Neural cell (in vitro differentiated cells): ENCODE results near the gene COL20A1. TPM values are rescaled to one million over a fixed set of nuclear protein-coding genes. Genes with fewer than 3 reads are reported as not detected.

ENCODE experiments used
- H2AFZ ChIP-seq: fragments of 200-600, 300-800 bp; sonication (generic), shearing (Covaris generic); 2 replicates; pipeline ENCODE4 v1.6.0; 2014; ENCODE audit warnings: low read depth, mild to moderate bottlenecking, antibody characterized with exemption, low read length, moderate library complexity
- H3F3A ChIP-seq: fragments of 200-600 bp; shearing (Covaris generic); 2 replicates; pipeline ENCODE4 v1.6.1; 2016; ENCODE audit warnings: mild to moderate bottlenecking, moderate library complexity, mixed read lengths, antibody characterized with exemption, low read length; ENCODE audit not compliant: insufficient read depth, poor library complexity, severe bottlenecking
- H3K27ac ChIP-seq: fragments of 200-600, 300-800 bp; sonication (generic), shearing (Covaris generic); 2 replicates; pipeline ENCODE4 v1.5.1; 2014; ENCODE audit warnings: mild to moderate bottlenecking, low read length, moderate library complexity
- H3K27me3 ChIP-seq: fragments of 300-800, 200-600 bp; sonication (generic), shearing (Covaris generic); 2 replicates; pipeline ENCODE4 v1.6.0; 2014; ENCODE audit warnings: mild to moderate bottlenecking, low read depth, low read length, moderate library complexity; ENCODE audit not compliant: insufficient read depth
- H3K36me3 ChIP-seq: fragments of 300-800, 200-600 bp; sonication (generic), shearing (Covaris generic); 2 replicates; pipeline ENCODE4 v1.5.1; 2014; ENCODE audit warnings: mild to moderate bottlenecking, antibody characterized with exemption, low read length, moderate library complexity; ENCODE audit not compliant: insufficient read depth
- H3K4me2 ChIP-seq: fragments of 300-800, 200-600 bp; sonication (generic), shearing (Covaris generic); 2 replicates; pipeline ENCODE4 v1.6.0; 2014; ENCODE audit warnings: mild to moderate bottlenecking, low read length
- H3K4me3 ChIP-seq: fragments of 300-800, 200-600 bp; sonication (generic), shearing (Covaris generic); 2 replicates; pipeline ENCODE4 v1.5.1; 2014; ENCODE audit warnings: mild to moderate bottlenecking, low read length, moderate library complexity
- H3K79me2 ChIP-seq: fragments of 200-600 bp; shearing (Covaris generic); replicated peaks from 2 replicates; pipeline ENCODE4 v1.6.0; 2014; ENCODE audit warnings: mild to moderate bottlenecking, low read length, moderate library complexity; ENCODE audit not compliant: insufficient read depth
- H3K9ac ChIP-seq: fragments of 300-800, 200-600 bp; sonication (generic), shearing (Covaris generic); 2 replicates; pipeline ENCODE4 v1.6.1; 2016; ENCODE audit warnings: mild to moderate bottlenecking, low read length, mixed read lengths
- H3K9me2 ChIP-seq: fragments of 200-600 bp; shearing (Covaris generic); 2 replicates; pipeline ENCODE4 v1.6.1; 2016; ENCODE audit warnings: mild to moderate bottlenecking, low read length, mixed read lengths; ENCODE audit not compliant: insufficient read depth
- H3K9me3 ChIP-seq: fragments of 200-600, 300-800 bp; sonication (generic), shearing (Covaris generic); 2 replicates; pipeline ENCODE4 v1.6.1; 2016; ENCODE audit warnings: mild to moderate bottlenecking, mixed run types, low read length, moderate library complexity, mixed read lengths
- H4K20me1 ChIP-seq: fragments of 200-600 bp; shearing (Covaris generic); 2 replicates; pipeline ENCODE4 v1.6.1; 2016; ENCODE audit warnings: mild to moderate bottlenecking, mixed run types; ENCODE audit not compliant: insufficient read depth
- EP300 ChIP-seq: fragments of 450-650 bp; conservative IDR thresholded peaks from 2 replicates; pipeline ENCODE4 v1.6.1; 2014; ENCODE audit warnings: antibody characterized with exemption, mild to moderate bottlenecking, moderate library complexity; ENCODE audit not compliant: poor library complexity, severe bottlenecking
- EZH2 ChIP-seq: fragments of 200-600, 300-800 bp; shearing (Covaris generic), sonication (generic); IDR thresholded peaks from 2 replicates; pipeline ENCODE4 v1.6.1; 2014; ENCODE audit warnings: antibody characterized with exemption, low read length, borderline replicate concordance, mild to moderate bottlenecking; ENCODE audit not compliant: insufficient read depth, poor library complexity, severe bottlenecking
- MXI1 ChIP-seq: fragments of 450-650 bp; conservative IDR thresholded peaks from 2 replicates; pipeline ENCODE4 v1.6.1; 2014; ENCODE audit warnings: antibody characterized with exemption, mild to moderate bottlenecking; ENCODE audit not compliant: poor library complexity, severe bottlenecking
- POLR2AphosphoS5 ChIP-seq: IDR thresholded peaks from 2 replicates; pipeline ENCODE4 v1.6.1; 2012
- RAD21 ChIP-seq: fragments of 450-650 bp; conservative IDR thresholded peaks from 2 replicates; pipeline ENCODE4 v1.6.1; 2014; ENCODE audit warnings: antibody characterized with exemption, mild to moderate bottlenecking, moderate library complexity
- SMC3 ChIP-seq: fragments of 450-650 bp; conservative IDR thresholded peaks from 2 replicates; pipeline ENCODE4 v1.6.1; 2014; ENCODE audit warnings: antibody characterized with exemption, mild to moderate bottlenecking, moderate library complexity; ENCODE audit not compliant: poor library complexity
- TAF1 ChIP-seq: IDR thresholded peaks from 2 replicates; pipeline ENCODE4 v1.6.1; 2012; ENCODE audit warnings: low read depth
- polyA plus RNA-seq: library from polyadenylated mRNA; depleted of rRNA; stranded (reverse); fragments of >200 nt; gene quantifications from 2 replicates; pipeline ENCODE4 v1.2.3, GENCODE V29; 2014
- TF ChIP-seq, protein P1 (sequence below): fragments of 450-650 bp; IDR thresholded peaks from 2 replicates; pipeline ENCODE4 v1.5.1; 2014; ENCODE audit warnings: antibody characterized with exemption, mild to moderate bottlenecking, moderate library complexity; ENCODE audit not compliant: poor library complexity, severe bottlenecking
- TF ChIP-seq, protein P2 (sequence below): IDR thresholded peaks from 2 replicates; pipeline ENCODE4 v1.6.1; 2012; ENCODE audit warnings: borderline replicate concordance

The COL20A1 gene
- polyA plus RNA-seq, 1 donor from 2014 or later: 1.1 TPM

DNA sequence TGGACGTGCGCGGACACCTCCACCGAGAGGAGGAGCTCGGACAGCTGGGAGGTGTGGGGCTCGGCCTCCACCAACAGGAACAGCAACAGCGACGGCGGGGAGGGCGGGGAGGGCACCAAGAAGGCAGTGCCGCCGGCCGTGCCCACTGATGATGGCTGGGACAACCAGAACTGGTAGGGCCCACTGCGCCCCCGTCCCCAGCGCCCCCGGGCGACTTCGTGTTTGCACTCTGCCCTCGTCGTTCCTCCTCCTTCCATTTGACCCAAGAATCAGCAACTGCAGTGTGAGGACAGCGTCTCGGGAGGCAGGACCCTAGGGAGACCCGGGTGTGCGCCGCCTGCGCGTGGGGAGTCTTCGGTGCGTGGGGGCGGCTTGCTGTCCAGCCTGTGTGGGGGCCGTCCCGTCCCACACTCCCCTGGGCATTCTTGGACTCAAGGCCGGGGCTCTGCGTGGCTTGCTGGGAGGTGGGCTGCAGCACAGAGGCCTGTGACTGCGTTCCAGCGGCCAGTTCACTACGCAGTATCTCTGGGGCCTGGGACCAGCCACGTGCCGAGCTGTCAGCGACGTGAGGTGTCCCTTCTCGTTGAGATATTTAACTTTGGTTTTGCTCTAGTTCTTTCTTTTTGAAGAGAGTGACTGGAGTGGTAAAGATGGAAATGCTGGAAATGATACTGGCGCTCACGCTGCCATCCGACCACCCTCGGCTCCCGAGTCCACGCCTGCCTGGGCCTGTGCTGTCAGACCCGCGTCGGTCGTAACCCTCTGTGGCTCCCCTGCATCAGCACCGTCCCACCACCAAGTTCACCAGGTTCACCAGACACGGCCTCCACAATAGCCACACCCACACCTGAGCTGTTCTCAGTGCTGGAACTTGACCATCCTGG is 5.0 kb upstream of the COL20A1 start:
- no peaks in the 10 kb centered on the region for H3K9me2 ChIP-seq
- no peak overlapping the region for H3K4me3 ChIP-seq
- no peak for TF ChIP-seq TAF1
- TF ChIP-seq RAD21: no peak
- no peak for TF ChIP-seq EP300
- TF ChIP-seq MXI1: no peak
- no peak for TF ChIP-seq EZH2
- no peak for TF ChIP-seq POLR2AphosphoS5
- TF ChIP-seq, protein P1, sequence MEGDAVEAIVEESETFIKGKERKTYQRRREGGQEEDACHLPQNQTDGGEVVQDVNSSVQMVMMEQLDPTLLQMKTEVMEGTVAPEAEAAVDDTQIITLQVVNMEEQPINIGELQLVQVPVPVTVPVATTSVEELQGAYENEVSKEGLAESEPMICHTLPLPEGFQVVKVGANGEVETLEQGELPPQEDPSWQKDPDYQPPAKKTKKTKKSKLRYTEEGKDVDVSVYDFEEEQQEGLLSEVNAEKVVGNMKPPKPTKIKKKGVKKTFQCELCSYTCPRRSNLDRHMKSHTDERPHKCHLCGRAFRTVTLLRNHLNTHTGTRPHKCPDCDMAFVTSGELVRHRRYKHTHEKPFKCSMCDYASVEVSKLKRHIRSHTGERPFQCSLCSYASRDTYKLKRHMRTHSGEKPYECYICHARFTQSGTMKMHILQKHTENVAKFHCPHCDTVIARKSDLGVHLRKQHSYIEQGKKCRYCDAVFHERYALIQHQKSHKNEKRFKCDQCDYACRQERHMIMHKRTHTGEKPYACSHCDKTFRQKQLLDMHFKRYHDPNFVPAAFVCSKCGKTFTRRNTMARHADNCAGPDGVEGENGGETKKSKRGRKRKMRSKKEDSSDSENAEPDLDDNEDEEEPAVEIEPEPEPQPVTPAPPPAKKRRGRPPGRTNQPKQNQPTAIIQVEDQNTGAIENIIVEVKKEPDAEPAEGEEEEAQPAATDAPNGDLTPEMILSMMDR: no peak
- TF ChIP-seq, protein P2, sequence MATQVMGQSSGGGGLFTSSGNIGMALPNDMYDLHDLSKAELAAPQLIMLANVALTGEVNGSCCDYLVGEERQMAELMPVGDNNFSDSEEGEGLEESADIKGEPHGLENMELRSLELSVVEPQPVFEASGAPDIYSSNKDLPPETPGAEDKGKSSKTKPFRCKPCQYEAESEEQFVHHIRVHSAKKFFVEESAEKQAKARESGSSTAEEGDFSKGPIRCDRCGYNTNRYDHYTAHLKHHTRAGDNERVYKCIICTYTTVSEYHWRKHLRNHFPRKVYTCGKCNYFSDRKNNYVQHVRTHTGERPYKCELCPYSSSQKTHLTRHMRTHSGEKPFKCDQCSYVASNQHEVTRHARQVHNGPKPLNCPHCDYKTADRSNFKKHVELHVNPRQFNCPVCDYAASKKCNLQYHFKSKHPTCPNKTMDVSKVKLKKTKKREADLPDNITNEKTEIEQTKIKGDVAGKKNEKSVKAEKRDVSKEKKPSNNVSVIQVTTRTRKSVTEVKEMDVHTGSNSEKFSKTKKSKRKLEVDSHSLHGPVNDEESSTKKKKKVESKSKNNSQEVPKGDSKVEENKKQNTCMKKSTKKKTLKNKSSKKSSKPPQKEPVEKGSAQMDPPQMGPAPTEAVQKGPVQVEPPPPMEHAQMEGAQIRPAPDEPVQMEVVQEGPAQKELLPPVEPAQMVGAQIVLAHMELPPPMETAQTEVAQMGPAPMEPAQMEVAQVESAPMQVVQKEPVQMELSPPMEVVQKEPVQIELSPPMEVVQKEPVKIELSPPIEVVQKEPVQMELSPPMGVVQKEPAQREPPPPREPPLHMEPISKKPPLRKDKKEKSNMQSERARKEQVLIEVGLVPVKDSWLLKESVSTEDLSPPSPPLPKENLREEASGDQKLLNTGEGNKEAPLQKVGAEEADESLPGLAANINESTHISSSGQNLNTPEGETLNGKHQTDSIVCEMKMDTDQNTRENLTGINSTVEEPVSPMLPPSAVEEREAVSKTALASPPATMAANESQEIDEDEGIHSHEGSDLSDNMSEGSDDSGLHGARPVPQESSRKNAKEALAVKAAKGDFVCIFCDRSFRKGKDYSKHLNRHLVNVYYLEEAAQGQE: no peak
- TF ChIP-seq SMC3: no peak
- no peak overlapping the region for H2AFZ ChIP-seq
- no peaks in the 10 kb centered on the region for H3K9me3 ChIP-seq
- H3K9ac ChIP-seq: no peak overlapping the region
- H3K27me3 ChIP-seq: no peaks in the 10 kb centered on the region
- no peaks in the 10 kb centered on the region for H3K36me3 ChIP-seq
- no peaks in the 10 kb centered on the region for H3K79me2 ChIP-seq
- no peak overlapping the region for H3K4me2 ChIP-seq
- no peaks in the 10 kb centered on the region for H4K20me1 ChIP-seq
- no peaks in the 10 kb centered on the region for H3F3A ChIP-seq
- no peak overlapping the region for H3K27ac ChIP-seq

DNA sequence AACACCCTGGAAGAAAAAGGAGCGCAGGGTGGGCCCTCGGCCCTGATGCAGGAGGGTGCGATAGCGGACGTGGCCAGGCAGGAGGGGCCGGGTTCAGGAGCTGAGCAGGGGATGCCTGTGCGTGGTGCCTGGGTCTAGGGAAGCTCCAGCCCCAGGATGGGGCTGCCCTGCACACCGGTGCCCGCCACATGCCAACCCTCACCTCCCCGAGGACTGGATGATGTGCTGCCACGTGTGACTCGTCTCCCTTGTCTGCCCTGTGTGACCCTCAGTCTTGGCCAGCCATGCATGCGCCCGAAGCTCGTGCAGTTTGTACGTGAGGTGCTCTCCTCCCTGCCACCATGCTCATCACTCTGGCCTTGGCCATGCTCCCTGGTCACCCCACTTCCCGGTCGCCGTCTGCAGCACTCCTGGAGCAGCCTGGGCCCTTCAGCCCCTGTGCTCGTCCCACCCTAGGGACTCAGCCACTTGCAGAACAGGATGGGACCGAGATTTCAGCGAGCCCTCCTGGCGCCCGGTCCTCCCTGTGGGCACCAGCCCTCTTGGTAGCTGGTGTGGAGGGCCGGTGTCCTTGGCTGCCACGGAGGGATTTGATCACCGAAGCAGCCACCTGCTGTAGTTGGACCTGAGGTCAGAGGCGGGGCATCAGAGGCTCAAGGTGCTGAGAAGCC is 4.3 kb upstream of the COL20A1 start:
- no peak overlapping the region for H2AFZ ChIP-seq
- H3K9me3 ChIP-seq: no peaks in the 10 kb centered on the region
- H3K9me2 ChIP-seq: no peaks in the 10 kb centered on the region
- TF ChIP-seq EZH2 (no peak), RAD21 (no peak), SMC3 (no peak), EP300 (no peak), MXI1 (no peak), TAF1 (no peak), POLR2AphosphoS5 (no peak)
- TF ChIP-seq, protein P2: no peak
- TF ChIP-seq, protein P1: no peak
- H3K4me3 ChIP-seq: no peak overlapping the region
- no peaks in the 10 kb centered on the region for H3K36me3 ChIP-seq
- H3K79me2 ChIP-seq: no peaks in the 10 kb centered on the region
- H4K20me1 ChIP-seq: no peaks in the 10 kb centered on the region
- no peaks in the 10 kb centered on the region for H3K27me3 ChIP-seq
- H3K4me2 ChIP-seq: no peak overlapping the region
- H3K9ac ChIP-seq: no peak overlapping the region
- no peaks in the 10 kb centered on the region for H3F3A ChIP-seq
- no peak overlapping the region for H3K27ac ChIP-seq
